ENCODE results near the gene SUGCT.

Gene SUGCT

GRCh38 chr7:40843338-40843985 lies 708.7 kb downstream of the SUGCT start:
- Mint-ChIP-seq H3K27ac (no peak overlapping the region), H3K4me1 (no peaks in the 10 kb centered on the region), H3K36me3 (ENCODE audit: low read depth) (no peaks in the 10 kb centered on the region), H3K9me3 (peaks cover 8% of the 10 kb centered on the region), H3K27me3 (no peaks in the 10 kb centered on the region), H3K4me3 (no peak overlapping the region)
- no peak for DNase-seq
- ATAC-seq = no peak

- H3K4me1 Mint-ChIP-seq = no peaks in the 10 kb centered on the region
- peaks cover 3% of the 10 kb centered on the region for H3K9me3 Mint-ChIP-seq
- ATAC-seq = no peak
- DNase-seq = no peak
- no peak overlapping the region for H3K4me3 Mint-ChIP-seq
- no peaks in the 10 kb centered on the region for H3K27me3 Mint-ChIP-seq
- H3K27ac Mint-ChIP-seq = no peak overlapping the region
- no peaks in the 10 kb centered on the region for H3K36me3 Mint-ChIP-seq (ENCODE audit: low read depth)
Measured at GRCh38 chr7:40845943-40846342, 711.1 kb downstream of the SUGCT start.

GRCh38 chr7:40847921-40848320 lies 713.1 kb downstream of the SUGCT start:
- H3K9me3 Mint-ChIP-seq = peaks cover 3% of the 10 kb centered on the region

DNA sequence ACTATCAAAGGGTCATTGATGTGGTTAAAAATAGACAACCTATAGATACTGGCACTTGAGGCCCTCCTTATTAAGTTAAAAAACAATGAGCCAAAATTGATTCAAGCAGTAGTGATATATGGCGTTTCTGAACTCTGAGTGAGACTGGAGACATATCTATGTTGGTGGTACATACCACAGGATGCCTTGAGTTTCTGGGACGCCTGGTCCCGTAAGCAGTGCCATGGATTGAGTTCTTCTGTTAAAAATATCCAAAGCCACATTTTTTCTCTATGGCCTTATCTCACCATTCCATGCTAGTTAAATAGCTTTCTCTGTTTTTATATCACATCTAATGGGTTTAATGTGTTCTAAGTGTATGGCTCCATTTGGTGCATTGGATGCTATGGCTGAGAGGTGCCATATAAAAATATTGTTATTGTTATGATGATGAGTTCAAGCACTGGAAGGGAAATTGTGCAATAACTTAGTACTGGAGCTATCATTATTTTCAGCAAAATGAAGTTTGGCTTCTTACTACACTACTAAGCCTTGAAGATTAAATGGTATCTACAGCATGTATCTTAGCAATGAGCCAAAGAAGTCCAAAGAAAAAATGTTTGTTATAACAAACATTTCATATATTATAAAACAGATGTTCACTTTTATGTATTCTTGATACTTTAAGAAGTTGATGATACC lies 713.9 kb downstream of the SUGCT start:
- H3K27ac Mint-ChIP-seq = no peak overlapping the region
- no peak overlapping the region for H3K4me3 Mint-ChIP-seq
- no peaks in the 10 kb centered on the region for H3K36me3 Mint-ChIP-seq (ENCODE audit: low read depth)
- no peaks in the 10 kb centered on the region for H3K4me1 Mint-ChIP-seq
- H3K27me3 Mint-ChIP-seq = no peaks in the 10 kb centered on the region
- no peak for ATAC-seq
- DNase-seq = no peak
- peaks cover 3% of the 10 kb centered on the region for H3K9me3 Mint-ChIP-seq

More at GRCh38 chr7:40847921-40848320, 713.1 kb downstream of the SUGCT start:
- Mint-ChIP-seq H3K4me3 (no peak overlapping the region), H3K4me1 (no peaks in the 10 kb centered on the region), H3K36me3 (ENCODE audit: low read depth) (no peaks in the 10 kb centered on the region), H3K27me3 (no peaks in the 10 kb centered on the region), H3K27ac (no peak overlapping the region)
- ATAC-seq (no peak), DNase-seq (no peak)

- no peak overlapping the region for H3K4me3 Mint-ChIP-seq
- no peak for ATAC-seq
Measured at GRCh38 chr7:40850017-40850416, 715.2 kb downstream of the SUGCT start.

GRCh38 chr7:40851001-40851400 lies 716.2 kb downstream of the SUGCT start:
- no peaks in the 10 kb centered on the region for H3K9me3 Mint-ChIP-seq
- no peaks in the 10 kb centered on the region for H3K4me1 Mint-ChIP-seq

More at GRCh38 chr7:40850017-40850416, 715.2 kb downstream of the SUGCT start:
- peaks cover 1% of the 10 kb centered on the region for H3K9me3 Mint-ChIP-seq
- DNase-seq = no peak
- no peaks in the 10 kb centered on the region for H3K27me3 Mint-ChIP-seq
- H3K4me1 Mint-ChIP-seq = no peaks in the 10 kb centered on the region
- H3K27ac Mint-ChIP-seq = no peak overlapping the region
- no peaks in the 10 kb centered on the region for H3K36me3 Mint-ChIP-seq (ENCODE audit: low read depth)

GRCh38 chr7:40859076-40859475 lies 724.3 kb downstream of the SUGCT start:
- Mint-ChIP-seq H3K4me3 (no peak overlapping the region), H3K9me3 (no peaks in the 10 kb centered on the region), H3K27ac (no peak overlapping the region), H3K36me3 (ENCODE audit: low read depth) (no peaks in the 10 kb centered on the region), H3K27me3 (no peaks in the 10 kb centered on the region), H3K4me1 (no peaks in the 10 kb centered on the region)
- DNase-seq = no peak
- ATAC-seq = no peak

More at GRCh38 chr7:40851001-40851400, 716.2 kb downstream of the SUGCT start:
- no peak for ATAC-seq
- no peak overlapping the region for H3K4me3 Mint-ChIP-seq
- no peak overlapping the region for H3K27ac Mint-ChIP-seq
- no peaks in the 10 kb centered on the region for H3K27me3 Mint-ChIP-seq
- DNase-seq = no peak
- no peaks in the 10 kb centered on the region for H3K36me3 Mint-ChIP-seq (ENCODE audit: low read depth)

DNA sequence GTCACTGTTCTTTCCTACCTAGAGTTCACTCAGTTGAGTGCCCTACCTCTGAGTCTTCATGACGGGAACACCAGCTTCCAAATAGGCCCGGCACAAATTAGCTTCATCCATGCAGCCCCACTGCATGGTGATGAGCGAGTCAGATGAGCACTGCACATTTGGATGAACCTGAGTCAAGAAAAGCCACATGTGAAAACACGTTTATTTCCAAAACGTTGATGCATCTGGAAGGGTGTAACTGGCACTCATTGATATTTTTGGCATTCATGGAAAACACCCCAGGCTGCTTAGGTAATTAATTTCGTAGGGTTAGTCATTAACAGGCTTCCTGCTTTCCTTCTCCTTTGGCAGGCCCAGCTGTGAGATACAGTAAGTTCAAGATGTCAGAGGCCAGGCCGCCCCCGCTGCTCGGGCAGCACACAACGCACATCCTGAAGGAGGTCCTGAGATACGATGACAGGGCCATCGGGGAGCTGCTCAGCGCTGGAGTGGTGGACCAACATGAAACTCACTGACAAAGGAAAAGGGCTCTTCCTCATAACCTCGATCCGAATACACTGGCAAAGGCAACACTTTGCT lies 725.2 kb downstream of the SUGCT start:
- no peaks in the 10 kb centered on the region for H3K9me3 Mint-ChIP-seq
- H3K36me3 Mint-ChIP-seq (ENCODE audit: low read depth) = no peaks in the 10 kb centered on the region
- DNase-seq (no peak), ATAC-seq (no peak)
- no peaks in the 10 kb centered on the region for H3K27me3 Mint-ChIP-seq
- no peaks in the 10 kb centered on the region for H3K4me1 Mint-ChIP-seq
- H3K4me3 Mint-ChIP-seq = no peak overlapping the region
- no peak overlapping the region for H3K27ac Mint-ChIP-seq

- Mint-ChIP-seq H3K27ac (no peak overlapping the region), H3K4me1 (no peaks in the 10 kb centered on the region), H3K4me3 (no peak overlapping the region), H3K27me3 (no peaks in the 10 kb centered on the region), H3K36me3 (ENCODE audit: low read depth) (no peaks in the 10 kb centered on the region), H3K9me3 (no peaks in the 10 kb centered on the region)
- DNase-seq = no peak
- ATAC-seq = no peak
Measured at GRCh38 chr7:40865441-40866233, 730.8 kb downstream of the SUGCT start.

DNA sequence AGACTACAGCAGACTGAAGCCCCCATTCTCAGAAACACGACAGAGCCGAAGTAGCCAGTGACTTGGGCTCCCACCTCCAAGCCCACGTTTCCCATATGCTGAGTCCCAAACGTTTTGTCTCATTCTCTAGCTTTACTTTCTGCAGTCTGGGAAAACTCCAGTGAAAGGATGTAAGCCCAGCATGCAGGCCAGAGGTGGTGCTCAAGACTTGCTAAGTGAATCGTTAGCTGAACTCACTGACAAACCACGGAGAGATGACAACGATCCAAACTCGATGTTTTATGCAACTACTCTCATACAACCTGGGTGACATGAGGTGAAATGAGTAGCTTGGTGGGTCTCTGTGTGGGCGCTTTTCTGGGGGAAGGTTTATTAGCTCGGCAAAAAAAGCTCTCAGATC lies 731.8 kb downstream of the SUGCT start:
- Mint-ChIP-seq H3K27ac (no peak overlapping the region), H3K4me1 (no peaks in the 10 kb centered on the region), H3K36me3 (ENCODE audit: low read depth) (no peaks in the 10 kb centered on the region), H3K27me3 (no peaks in the 10 kb centered on the region), H3K4me3 (no peak overlapping the region), H3K9me3 (no peaks in the 10 kb centered on the region)
- DNase-seq (no peak), ATAC-seq (no peak)

DNA sequence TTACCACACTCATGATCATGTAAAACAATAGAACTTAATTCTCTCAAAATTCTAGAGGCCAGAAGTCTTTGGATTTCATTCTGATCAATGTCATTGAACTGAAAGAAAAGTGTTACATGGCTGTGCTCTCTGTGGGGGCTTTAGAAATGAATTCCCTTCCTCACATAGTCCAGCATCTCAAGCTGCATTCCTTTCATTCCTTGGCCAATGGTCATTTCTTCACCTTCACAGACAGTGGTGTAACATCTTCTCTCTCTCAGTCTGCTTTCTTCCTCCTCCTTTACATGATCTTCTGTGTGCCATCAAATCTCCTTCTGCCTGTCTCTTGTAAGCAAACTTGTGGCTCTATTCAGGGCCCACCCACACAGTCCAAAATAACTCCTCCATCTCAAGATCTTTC lies 735.3 kb downstream of the SUGCT start:
- Mint-ChIP-seq H3K4me3 (no peak overlapping the region), H3K27me3 (no peaks in the 10 kb centered on the region), H3K4me1 (no peaks in the 10 kb centered on the region), H3K36me3 (ENCODE audit: low read depth) (no peaks in the 10 kb centered on the region), H3K9me3 (no peaks in the 10 kb centered on the region), H3K27ac (no peak overlapping the region)
- no peak for DNase-seq
- ATAC-seq = no peak

- Mint-ChIP-seq H3K27ac (no peak overlapping the region), H3K4me1 (no peaks in the 10 kb centered on the region), H3K9me3 (no peaks in the 10 kb centered on the region), H3K4me3 (no peak overlapping the region), H3K27me3 (no peaks in the 10 kb centered on the region), H3K36me3 (ENCODE audit: low read depth) (no peaks in the 10 kb centered on the region)
- no peak for DNase-seq
- ATAC-seq = no peak
Measured at GRCh38 chr7:40873248-40873647, 738.4 kb downstream of the SUGCT start.

DNA sequence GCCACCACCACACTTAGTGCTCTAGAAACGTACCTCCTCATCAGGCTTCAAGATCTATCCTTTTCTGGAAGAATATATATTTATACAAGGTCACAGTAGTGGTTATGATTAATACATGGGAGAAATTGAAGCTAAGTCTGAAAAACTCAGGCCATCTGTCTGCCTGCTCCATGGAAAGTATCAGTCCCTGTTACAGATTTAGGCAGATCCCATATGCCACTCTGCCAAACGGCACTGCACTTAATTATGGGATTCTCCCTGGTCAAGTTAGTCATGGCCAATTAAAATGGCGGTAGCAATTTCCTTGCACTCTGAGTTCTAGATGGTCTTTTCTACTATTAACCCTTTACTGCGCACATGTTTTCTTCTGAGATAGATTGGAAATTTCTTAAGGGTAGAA lies 740.0 kb downstream of the SUGCT start:
- Mint-ChIP-seq H3K4me3 (no peak overlapping the region), H3K36me3 (ENCODE audit: low read depth) (no peaks in the 10 kb centered on the region)

GRCh38 chr7:40876601-40877000 lies 741.8 kb downstream of the SUGCT start:
- no peaks in the 10 kb centered on the region for H3K36me3 Mint-ChIP-seq (ENCODE audit: low read depth)
- no peaks in the 10 kb centered on the region for H3K27me3 Mint-ChIP-seq
- H3K4me1 Mint-ChIP-seq = no peaks in the 10 kb centered on the region
- no peak for DNase-seq
- ATAC-seq = no peak
- no peak overlapping the region for H3K4me3 Mint-ChIP-seq
- no peaks in the 10 kb centered on the region for H3K9me3 Mint-ChIP-seq
- no peak overlapping the region for H3K27ac Mint-ChIP-seq

More for the DNA sequence above, 740.0 kb downstream of the SUGCT start:
- no peaks in the 10 kb centered on the region for H3K9me3 Mint-ChIP-seq
- DNase-seq (no peak), ATAC-seq (no peak)
- no peaks in the 10 kb centered on the region for H3K4me1 Mint-ChIP-seq
- H3K27me3 Mint-ChIP-seq = no peaks in the 10 kb centered on the region
- H3K27ac Mint-ChIP-seq = no peak overlapping the region
